GM06990 (cell line): ENCODE data around the gene FMNL3.
"Not testable (repeated sequence)": the region's sequence is repeated elsewhere in the genome, so short reads cannot be mapped to it uniquely, and the experiment has no call there.

Experiments
- DNase-seq: peaks from one replicate; pipeline ENCODE4 v3.0.0-alpha.2; 2011; ENCODE audit not compliant: insufficient read length; ENCODE audit errors: extremely low read depth
- H3K27me3 ChIP-seq: replicated peaks from 2 replicates; pipeline ENCODE4 v1.6.0; 2011; ENCODE audit warnings: low read length; ENCODE audit not compliant: control insufficient read depth, insufficient read depth
- H3K36me3 ChIP-seq: 2 replicates; pipeline ENCODE4 v1.5.1; 2011; ENCODE audit warnings: low read length; ENCODE audit not compliant: control insufficient read depth, insufficient read depth
- H3K4me3 ChIP-seq: replicated peaks from 2 replicates; pipeline ENCODE4 v1.5.1; 2011; ENCODE audit warnings: low read depth, mild to moderate bottlenecking, control low read depth, low read length
- TF ChIP-seq, protein P1 (sequence below): IDR thresholded peaks from 2 replicates; pipeline ENCODE4 v1.5.1; 2011; ENCODE audit warnings: low read length, control low read depth, mild to moderate bottlenecking, inconsistent platforms; ENCODE audit not compliant: insufficient read depth, poor library complexity, severe bottlenecking

The FMNL3 gene

GRCh38 chr12:49612210-49612609 lies 95.0 kb downstream of the FMNL3 start:
- no peak for DNase-seq
- Histone ChIP-seq H3K4me3 (no peak overlapping the region), H3K36me3 (no peaks in the 10 kb centered on the region), H3K27me3 (no peaks in the 10 kb centered on the region)
- TF ChIP-seq, protein P1, sequence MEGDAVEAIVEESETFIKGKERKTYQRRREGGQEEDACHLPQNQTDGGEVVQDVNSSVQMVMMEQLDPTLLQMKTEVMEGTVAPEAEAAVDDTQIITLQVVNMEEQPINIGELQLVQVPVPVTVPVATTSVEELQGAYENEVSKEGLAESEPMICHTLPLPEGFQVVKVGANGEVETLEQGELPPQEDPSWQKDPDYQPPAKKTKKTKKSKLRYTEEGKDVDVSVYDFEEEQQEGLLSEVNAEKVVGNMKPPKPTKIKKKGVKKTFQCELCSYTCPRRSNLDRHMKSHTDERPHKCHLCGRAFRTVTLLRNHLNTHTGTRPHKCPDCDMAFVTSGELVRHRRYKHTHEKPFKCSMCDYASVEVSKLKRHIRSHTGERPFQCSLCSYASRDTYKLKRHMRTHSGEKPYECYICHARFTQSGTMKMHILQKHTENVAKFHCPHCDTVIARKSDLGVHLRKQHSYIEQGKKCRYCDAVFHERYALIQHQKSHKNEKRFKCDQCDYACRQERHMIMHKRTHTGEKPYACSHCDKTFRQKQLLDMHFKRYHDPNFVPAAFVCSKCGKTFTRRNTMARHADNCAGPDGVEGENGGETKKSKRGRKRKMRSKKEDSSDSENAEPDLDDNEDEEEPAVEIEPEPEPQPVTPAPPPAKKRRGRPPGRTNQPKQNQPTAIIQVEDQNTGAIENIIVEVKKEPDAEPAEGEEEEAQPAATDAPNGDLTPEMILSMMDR, result no peak

DNA sequence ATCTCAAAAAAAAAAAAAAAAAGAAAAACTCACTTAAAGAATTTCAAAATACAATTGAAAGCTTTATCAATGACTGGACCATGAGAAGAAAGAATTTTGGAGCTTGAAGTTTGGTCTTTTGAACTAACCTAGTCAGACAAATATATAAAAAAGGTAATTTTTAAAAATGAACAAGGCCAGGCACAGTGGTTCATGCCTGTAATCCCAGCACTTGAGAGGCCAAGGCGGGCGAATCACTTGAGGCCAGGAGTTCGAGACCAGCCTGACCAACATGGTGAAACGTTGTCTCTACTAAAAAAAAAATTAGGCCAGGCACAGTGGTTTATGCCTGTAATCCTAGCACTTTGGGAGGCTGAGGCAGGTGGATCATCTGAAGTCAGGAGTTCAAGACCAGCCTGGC lies 96.4 kb downstream of the FMNL3 start:
- not testable (repeated sequence) for H3K27me3 ChIP-seq, H3K4me3 ChIP-seq, DNase-seq, H3K36me3 ChIP-seq

GRCh38 chr12:49609875-49610154 lies 97.4 kb downstream of the FMNL3 start:
- no peak for DNase-seq
- Histone ChIP-seq H3K36me3 (no peaks in the 10 kb centered on the region), H3K27me3 (no peaks in the 10 kb centered on the region), H3K4me3 (no peak overlapping the region)
- TF ChIP-seq, protein P1, result no peak

DNA sequence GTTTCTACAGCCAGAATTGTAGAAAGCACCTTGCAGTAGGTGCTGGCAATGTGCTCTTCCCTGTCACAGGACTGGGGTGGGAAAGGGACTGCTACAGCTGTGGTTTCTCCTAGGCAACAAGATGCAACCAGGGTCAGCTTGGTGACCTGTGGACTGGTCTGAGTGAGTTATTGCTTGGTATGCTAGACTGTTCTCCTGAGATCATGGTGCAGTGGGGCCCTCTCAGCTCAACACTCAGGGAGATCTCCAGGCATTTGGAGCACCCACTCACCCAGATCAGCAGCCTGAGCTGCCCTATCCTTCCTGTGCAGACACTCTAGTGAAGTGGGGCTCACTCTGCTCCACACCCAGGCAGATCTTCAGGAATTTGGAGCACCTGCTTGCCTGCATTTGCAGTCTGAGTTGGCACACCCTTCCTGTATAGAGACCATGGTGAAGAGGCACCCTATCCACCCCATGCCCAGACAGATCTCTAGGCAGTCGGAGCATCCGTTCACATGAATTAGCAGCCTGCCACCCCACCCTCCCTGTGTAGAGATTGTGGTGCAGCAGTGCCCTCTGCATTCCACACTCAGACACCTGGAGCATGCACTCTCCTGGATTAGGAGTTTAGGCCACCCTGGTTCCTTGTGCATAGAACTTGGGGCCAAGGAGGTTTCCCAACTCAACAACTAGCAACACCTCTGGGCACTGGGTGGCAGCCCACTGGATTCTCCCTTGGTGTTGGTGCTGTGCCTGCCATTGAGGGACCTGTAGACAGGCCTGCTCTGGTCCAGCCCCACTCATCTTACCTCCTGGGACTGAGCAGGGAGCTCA lies 97.9 kb downstream of the FMNL3 start:
- Histone ChIP-seq H3K4me3 (no peak overlapping the region), H3K36me3 (no peaks in the 10 kb centered on the region), H3K27me3 (no peaks in the 10 kb centered on the region)
- TF ChIP-seq, protein P1, result no peak
- no peak for DNase-seq

GRCh38 chr12:49605539-49605938 lies 101.7 kb downstream of the FMNL3 start, which contains the start of gene FAM186B:
Gene FAM186B (minus strand): TSS chr12:49605639. CDS start chr12:49605477, 162 bp downstream.
- H3K4me3 ChIP-seq, H3K36me3 ChIP-seq, DNase-seq: not testable (repeated sequence)

DNA sequence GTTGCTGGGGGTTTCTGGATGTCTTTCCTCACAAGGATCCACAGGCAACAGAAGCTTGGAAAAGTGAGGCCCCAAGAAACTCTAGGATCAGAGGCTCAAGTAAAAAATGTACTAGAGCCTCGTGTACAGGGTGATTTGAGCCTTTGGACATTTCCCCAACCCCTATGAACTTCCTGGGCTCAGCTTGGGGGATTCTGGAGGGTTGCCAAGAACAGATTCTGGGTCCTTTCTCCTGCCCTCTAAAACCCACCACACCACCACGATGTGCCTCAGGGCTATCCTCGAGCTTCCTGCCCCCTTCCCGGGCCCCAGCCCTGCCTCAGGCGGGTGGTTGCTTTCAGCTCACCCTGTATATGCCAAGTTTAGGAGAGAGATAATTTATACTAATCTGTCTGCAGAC lies 102.3 kb downstream of the FMNL3 start:
- TF ChIP-seq, protein P1, result no peak
- DNase-seq, result no peak
- Histone ChIP-seq H3K27me3 (no peaks in the 10 kb centered on the region), H3K4me3 (no peak overlapping the region), H3K36me3 (peaks cover under 1% of the 10 kb centered on the region)

More at GRCh38 chr12:49605539-49605938, 101.7 kb downstream of the FMNL3 start, which contains the start of gene FAM186B:
- not testable (repeated sequence) for H3K27me3 ChIP-seq

DNA sequence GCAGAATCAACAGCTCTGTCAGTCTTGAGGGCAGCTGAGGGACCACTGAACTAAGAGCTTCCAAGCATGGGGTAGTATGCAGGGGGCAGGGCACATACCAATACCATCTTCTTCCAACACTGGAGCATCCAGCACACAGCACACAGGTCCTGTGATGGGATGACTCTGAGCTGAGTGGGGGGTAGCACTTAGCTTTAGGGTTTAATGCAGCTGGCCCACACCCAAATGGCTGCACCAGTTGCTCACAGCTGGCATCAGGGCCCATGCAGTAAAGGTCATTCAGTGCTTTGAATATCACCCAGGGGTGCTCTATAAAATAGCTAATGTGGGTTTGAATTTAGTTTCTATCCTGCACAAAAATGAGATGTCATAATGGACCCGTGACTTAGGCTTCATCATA lies 103.5 kb downstream of the FMNL3 start:
- DNase-seq, result no peak
- Histone ChIP-seq H3K4me3 (no peak overlapping the region), H3K27me3 (no peaks in the 10 kb centered on the region), H3K36me3 (peaks cover 2% of the 10 kb centered on the region)
- TF ChIP-seq, protein P1, result no peak
